Fibroblast of lung (primary cell): ENCODE results near the gene SETBP1.

ENCODE experiments used
- CTCF ChIP-seq, 2 donors: IDR thresholded peaks in 1 of 2; conservative IDR thresholded peaks in 1 of 2; 1 replicate in 1 of 2; 2 replicates in 1 of 2; pipeline ENCODE4 v1.5.1; 2011 to 2012; ENCODE audit warnings: low read length in 2 of 2, control low read depth in 1 of 2, inconsistent platforms in 1 of 2, low read depth in 1 of 2, mild to moderate bottlenecking in 1 of 2
- EZH2 ChIP-seq: IDR thresholded peaks from 2 replicates; pipeline ENCODE4 v1.5.1; 2012; ENCODE audit warnings: low read length, control low read depth, mild to moderate bottlenecking; ENCODE audit errors: missing control alignments

DNA sequence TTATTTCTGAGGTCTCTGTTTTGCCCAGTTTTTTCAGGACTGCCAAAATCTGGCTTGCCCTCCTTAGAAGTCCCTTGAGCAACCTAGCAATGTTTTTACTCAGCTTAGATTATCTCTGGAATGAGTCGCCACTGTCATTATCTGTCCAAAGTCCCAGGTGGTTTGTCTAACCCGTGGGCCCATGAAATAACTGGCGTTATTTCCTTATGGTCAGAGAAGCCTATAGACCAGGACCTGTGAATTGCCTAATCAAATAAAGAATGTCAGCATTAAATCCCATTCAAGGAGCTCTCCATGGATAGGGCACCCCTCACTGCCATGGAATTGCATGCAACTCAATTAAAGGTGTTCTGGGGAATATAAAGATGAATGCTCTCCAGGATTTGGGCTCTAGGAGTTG, 373.9 kb downstream of the SETBP1 start:
- no peak for TF ChIP-seq CTCF (conservative IDR thresholded peaks at IDR 0.05 in 1 of 2, IDR thresholded peaks at IDR 0.05 in 1 of 2; ENCODE audit: low read depth in 1 of 2, low read length in 2 of 2)
- no peak for TF ChIP-seq EZH2
